ENCODE data around the gene USH1C.
A peak's percentile ranks its signal among the peaks of the same experiment; 100 is the strongest.

Gene USH1C

GRCh38 chr11:17533341-17533740 lies 10.9 kb downstream of the USH1C start:
- DNase-seq (ENCODE audit: low read depth): no peak
- no peak overlapping the region for H3K4me3 ChIP-seq (ENCODE audit: low read depth, low read length)
- no peak for TF ChIP-seq CTCF (conservative IDR thresholded peaks at IDR 0.05; ENCODE audit: low read depth, low read length)

GRCh38 chr11:17532784-17533183 lies 11.4 kb downstream of the USH1C start:
- no peak for DNase-seq (ENCODE audit: low read depth)
- TF ChIP-seq CTCF (conservative IDR thresholded peaks at IDR 0.05; ENCODE audit: low read depth, low read length): no peak
- no peak overlapping the region for H3K4me3 ChIP-seq (ENCODE audit: low read depth, low read length)

- H3K4me3 ChIP-seq (ENCODE audit: low read depth, low read length): no peak overlapping the region
- peak; percentile 51 for DNase-seq (ENCODE audit: low read depth)
- TF ChIP-seq CTCF (conservative IDR thresholded peaks at IDR 0.05; ENCODE audit: low read depth, low read length): no peak
These were observed 12.5 kb downstream of the USH1C start for GRCh38 chr11:17531636-17532113.

GRCh38 chr11:17531071-17531600 lies 13.1 kb downstream of the USH1C start:
- H3K4me3 ChIP-seq (ENCODE audit: low read depth, low read length): no peak overlapping the region
- TF ChIP-seq CTCF (conservative IDR thresholded peaks at IDR 0.05; ENCODE audit: low read depth, low read length): no peak
- no peak for DNase-seq (ENCODE audit: low read depth)

- H3K4me3 ChIP-seq (ENCODE audit: low read depth, low read length): no peak overlapping the region
- DNase-seq (ENCODE audit: low read depth): no peak
- no peak for TF ChIP-seq CTCF (conservative IDR thresholded peaks at IDR 0.05; ENCODE audit: low read depth, low read length)
These were observed 14.4 kb downstream of the USH1C start for GRCh38 chr11:17529844-17530185.

- no peak overlapping the region for H3K4me3 ChIP-seq (ENCODE audit: low read depth, low read length)
- no peak for TF ChIP-seq CTCF (conservative IDR thresholded peaks at IDR 0.05; ENCODE audit: low read depth, low read length)
- DNase-seq (ENCODE audit: low read depth): no peak
These were observed 15.0 kb downstream of the USH1C start for GRCh38 chr11:17528906-17529843.
